A673 (cell line): Measurements from ENCODE around the gene USP5.
"Not testable (repeated sequence)": the region's sequence is repeated elsewhere in the genome, so short reads cannot be mapped to it uniquely, and the experiment has no call there.

Source experiments
- CTCF ChIP-seq: fragments of 300-800, 200-600 bp; sonication (generic); conservative IDR thresholded peaks from 2 replicates; pipeline ENCODE4 v1.5.1; 2017; ENCODE audit warnings: low read depth, mild to moderate bottlenecking, antibody characterized with exemption, low read length, moderate library complexity, mixed read lengths
- EZH2 ChIP-seq: fragments of 200-600 bp; sonication (generic); IDR thresholded peaks from 2 replicates; pipeline ENCODE4 v1.6.1; 2017; ENCODE audit warnings: borderline replicate concordance, low read depth, mild to moderate bottlenecking, mixed read lengths, antibody characterized with exemption, low read length; ENCODE audit not compliant: poor library complexity, severe bottlenecking

DNA sequence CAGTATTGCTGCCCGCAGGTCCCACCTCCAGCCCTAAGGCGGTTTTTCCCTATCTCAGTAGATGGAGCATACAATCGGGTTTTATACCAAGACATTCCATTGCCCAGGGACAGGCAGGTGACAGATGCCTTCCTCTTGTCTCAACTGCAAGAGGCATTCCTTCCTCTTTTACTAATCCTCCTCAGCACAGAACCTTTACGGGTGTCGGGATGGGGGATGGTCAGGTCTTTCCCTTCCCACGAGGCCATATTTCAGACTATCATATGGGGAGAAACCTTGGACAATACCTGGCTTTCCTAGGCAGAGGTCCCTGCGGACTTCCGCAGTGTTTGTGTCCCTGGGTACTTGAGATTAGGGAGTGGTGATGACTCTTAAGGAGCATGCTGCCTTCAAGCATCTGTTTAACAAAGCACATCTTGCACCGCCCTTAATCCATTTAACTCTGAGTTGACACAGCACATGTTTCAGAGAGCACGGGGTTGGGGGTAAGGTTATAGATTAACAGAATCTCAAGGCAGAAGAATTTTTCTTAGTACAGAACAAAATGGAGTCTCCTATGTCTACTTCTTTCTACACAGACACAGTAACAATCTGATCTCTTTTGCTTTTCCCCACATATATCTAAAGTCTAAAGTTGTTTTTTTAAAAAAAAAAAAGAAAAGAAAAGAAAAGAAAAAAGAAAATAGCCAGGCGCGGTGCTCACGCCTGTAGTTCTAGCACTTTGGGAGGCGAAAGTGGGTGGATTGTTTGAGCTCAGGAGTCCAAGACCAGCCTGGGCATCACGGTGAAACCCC lies 34.5 kb downstream of the USP5 start:
- not testable (repeated sequence) for TF ChIP-seq CTCF, EZH2
